HepG2 (cell line): ENCODE measurements around the gene CRKL. TPM values are rescaled to one million over a fixed set of nuclear protein-coding genes. Genes with fewer than 3 reads are reported as not detected.

Experiments
- CBX2 ChIP-seq, 2 experiments: fragments of 200-600 bp in 1 of 2; sonication (generic); formaldehyde crosslinking in 1 of 2; IDR thresholded peaks; 2 replicates each; pipeline versions ENCODE4 v1.7.0 to v1.8.1; 2018 to 2022; ENCODE audit warnings: low read depth in 2 of 2, low read length in 1 of 2, mild to moderate bottlenecking in 1 of 2, missing genetic modification reagents in 1 of 2
- FIP1L1 ChIP-seq: fragments of 200-400 bp; formaldehyde crosslinking; IDR thresholded peaks from 2 replicates; pipeline ENCODE4 v1.6.1; 2018; ENCODE audit warnings: low read depth, mild to moderate bottlenecking, low read length, moderate library complexity, borderline replicate concordance; ENCODE audit not compliant: insufficient read depth
- HNF4G ChIP-seq, 2 experiments: sonication (generic) in 1 of 2; formaldehyde crosslinking in 1 of 2; IDR thresholded peaks; 2 replicates each; pipeline versions ENCODE4 v1.4.0 to v1.6.1; 2011 to 2020; ENCODE audit warnings: borderline replicate concordance in 2 of 2, low read depth in 2 of 2, mild to moderate bottlenecking in 2 of 2, low read length in 1 of 2, missing genetic modification reagents in 1 of 2, moderate library complexity in 1 of 2
- PAF1 ChIP-seq: IDR thresholded peaks from 2 replicates; pipeline ENCODE4 v1.6.1; 2016; ENCODE audit warnings: missing genetic modification reagents, missing compliant biosample characterization
- PAX8 ChIP-seq: sonication (generic); formaldehyde crosslinking; IDR thresholded peaks from 2 replicates; pipeline ENCODE4 v1.8.0; 2022; ENCODE audit warnings: mild to moderate bottlenecking, missing genetic modification reagents, borderline replicate concordance
- RORA ChIP-seq: sonication (generic); formaldehyde crosslinking; IDR thresholded peaks from 2 replicates; pipeline ENCODE4 v1.5.0; 2020; ENCODE audit warnings: mild to moderate bottlenecking, missing genetic modification reagents, moderate library complexity
- SMAD3 ChIP-seq: sonication (generic); formaldehyde crosslinking; IDR thresholded peaks from 2 replicates; pipeline ENCODE4 v1.4.0; 2020; ENCODE audit warnings: missing genetic modification reagents
- SPEN ChIP-seq: sonication (generic); formaldehyde crosslinking; IDR thresholded peaks from 2 replicates; pipeline ENCODE4 v1.5.1; 2020; ENCODE audit warnings: low read depth, mild to moderate bottlenecking, missing genetic modification reagents
- ZNF17 ChIP-seq: sonication (generic); formaldehyde crosslinking; IDR thresholded peaks from 2 replicates; pipeline ENCODE4 v1.5.0; 2020; ENCODE audit warnings: mild to moderate bottlenecking, missing genetic modification reagents
- ZNF484 ChIP-seq: sonication (generic); formaldehyde crosslinking; IDR thresholded peaks from 2 replicates; pipeline ENCODE4 v1.5.1; 2020; ENCODE audit warnings: mild to moderate bottlenecking, low read depth, missing genetic modification reagents, borderline replicate concordance
- ZNF570 ChIP-seq: sonication (generic); formaldehyde crosslinking; IDR thresholded peaks from 2 replicates; pipeline ENCODE4 v1.4.0; 2020; ENCODE audit warnings: mild to moderate bottlenecking, missing genetic modification reagents, borderline replicate concordance
- ZNF839 ChIP-seq: sonication (generic); formaldehyde crosslinking; IDR thresholded peaks from 2 replicates; pipeline ENCODE4 v1.4.0; 2020; ENCODE audit warnings: missing genetic modification reagents, mild to moderate bottlenecking, borderline replicate concordance
- polyA plus RNA-seq, 8 experiments: library from polyadenylated mRNA; depleted of rRNA in 3 of 8; stranded (reverse) in 7 of 8; unstranded in 1 of 8; fragments of >200 nt; fragmentation: Illumina TruSeq in 4 of 8; extraction: Trizol in 4 of 8; gene quantifications; 2 replicates each; pipeline versions ENCODE4 v1.2.1 to v1.2.3, GENCODE V29; 2011 to 2016; ENCODE audit warnings: low read depth in 4 of 8, missing spikeins in 1 of 8, mixed read lengths in 1 of 8; ENCODE audit not compliant: insufficient read depth in 1 of 8
- total RNA-seq, 5 experiments: library from RNA; depleted of rRNA; stranded (reverse); fragments of >200 nt; fragmentation: Illumina TruSeq; extraction: Trizol; gene quantifications; 2 replicates each; pipeline ENCODE4 v1.2.3, GENCODE V29; 2016; ENCODE audit warnings: low read depth in 1 of 5
- TF ChIP-seq, protein P1 (sequence below): sonication (generic); formaldehyde crosslinking; IDR thresholded peaks from 2 replicates; pipeline ENCODE4 v1.4.0; 2020; ENCODE audit warnings: missing genetic modification reagents, mild to moderate bottlenecking, borderline replicate concordance
- TF ChIP-seq, protein P2 (sequence below): fragments of 450-650 bp; IDR thresholded peaks from 2 replicates; pipeline ENCODE4 v1.6.1; 2016
- TF ChIP-seq, protein P3 (sequence below): sonication (generic); formaldehyde crosslinking; conservative IDR thresholded peaks from 2 replicates; pipeline ENCODE4 v1.4.0; 2020; ENCODE audit warnings: missing genetic modification reagents
- TF ChIP-seq, protein P4 (sequence below): sonication (generic); formaldehyde crosslinking; IDR thresholded peaks from 2 replicates; pipeline ENCODE4 v1.5.0; 2020; ENCODE audit warnings: missing genetic modification reagents
- TF ChIP-seq, protein P5 (sequence below): IDR thresholded peaks from 2 replicates; pipeline ENCODE4 v1.6.1; 2012; ENCODE audit warnings: low read length, improper control_type of control experiment

Gene CRKL
- total and polyA plus RNA-seq, 2 of the 13 experiments (the other 11 are each of a cell fraction or from before 2014, with no cell fraction given), result 37.4 to 60.6 TPM

DNA sequence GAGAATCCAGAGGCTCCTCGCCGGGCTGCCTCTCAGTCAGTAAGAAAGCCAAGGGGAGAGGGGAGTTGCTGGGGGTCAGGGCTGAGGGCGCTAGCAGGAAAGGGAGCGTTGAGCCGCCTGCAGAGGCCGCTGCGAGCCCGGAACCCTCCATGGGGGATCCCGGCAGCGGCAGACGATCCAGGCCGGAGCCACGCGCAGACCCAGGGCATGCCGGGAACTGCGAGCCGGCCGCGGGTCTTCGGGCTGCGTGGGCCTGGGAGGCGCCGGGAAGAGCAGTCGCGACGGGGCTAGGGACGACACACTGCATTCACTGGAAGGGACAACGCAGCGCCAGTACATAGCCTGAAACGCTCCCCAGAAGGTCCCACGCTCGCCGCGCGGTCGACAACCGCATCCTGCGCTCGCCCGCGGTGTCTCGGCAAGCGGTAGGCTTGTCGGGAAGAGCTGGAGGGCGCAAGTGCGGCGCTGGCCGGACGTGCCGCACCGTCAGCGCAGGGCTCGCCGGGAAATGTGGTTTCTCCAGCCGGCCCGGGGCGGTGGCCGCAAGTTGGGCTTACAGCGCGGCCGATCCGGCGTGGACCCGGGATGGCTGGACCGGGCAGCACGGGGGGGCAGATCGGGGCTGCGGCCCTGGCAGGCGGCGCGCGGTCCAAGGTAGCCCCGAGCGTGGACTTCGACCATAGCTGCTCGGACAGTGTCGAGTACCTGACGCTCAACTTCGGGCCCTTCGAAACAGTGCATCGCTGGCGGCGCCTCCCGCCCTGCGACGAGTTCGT lies 64.8 kb downstream of the CRKL start, which contains the start of gene LZTR1 (continued):
- TF ChIP-seq SPEN (CRISPR knock-in tag) (peak; percentile 95), SMAD3 (CRISPR knock-in tag) (peak; percentile 84; the same call in 1 of the 2 replicates), ZNF17 (CRISPR knock-in tag) (no peak), ZNF484 (CRISPR knock-in tag) (0 out of 2 replicates have a peak, but pooled peaks have one; percentile 65), ZNF839 (peak; percentile 52; the same call in 1 of the 2 replicates), ZNF570 (CRISPR knock-in tag) (no peak; the same call in 1 of the 2 replicates), CBX2 (IDR thresholded peaks at IDR 0.05; ENCODE audit: low read depth, low read length) (no peak), CBX2 (CRISPR knock-in tag; IDR thresholded peaks at IDR 0.05; ENCODE audit: low read depth) (no peak), RORA (CRISPR knock-in tag) (no peak), HNF4G (IDR thresholded peaks at IDR 0.05; ENCODE audit: borderline replicate concordance, low read depth, low read length) (no peak), HNF4G (CRISPR knock-in tag; IDR thresholded peaks at IDR 0.05; ENCODE audit: borderline replicate concordance, low read depth) (peak; percentile 55; the same call in 1 of the 2 replicates), PAX8 (CRISPR knock-in tag) (no peak; the same call in 1 of the 2 replicates), PAF1 (no peak), FIP1L1 (no peak; the same call in 1 of the 2 replicates)
- TF ChIP-seq, protein P1, sequence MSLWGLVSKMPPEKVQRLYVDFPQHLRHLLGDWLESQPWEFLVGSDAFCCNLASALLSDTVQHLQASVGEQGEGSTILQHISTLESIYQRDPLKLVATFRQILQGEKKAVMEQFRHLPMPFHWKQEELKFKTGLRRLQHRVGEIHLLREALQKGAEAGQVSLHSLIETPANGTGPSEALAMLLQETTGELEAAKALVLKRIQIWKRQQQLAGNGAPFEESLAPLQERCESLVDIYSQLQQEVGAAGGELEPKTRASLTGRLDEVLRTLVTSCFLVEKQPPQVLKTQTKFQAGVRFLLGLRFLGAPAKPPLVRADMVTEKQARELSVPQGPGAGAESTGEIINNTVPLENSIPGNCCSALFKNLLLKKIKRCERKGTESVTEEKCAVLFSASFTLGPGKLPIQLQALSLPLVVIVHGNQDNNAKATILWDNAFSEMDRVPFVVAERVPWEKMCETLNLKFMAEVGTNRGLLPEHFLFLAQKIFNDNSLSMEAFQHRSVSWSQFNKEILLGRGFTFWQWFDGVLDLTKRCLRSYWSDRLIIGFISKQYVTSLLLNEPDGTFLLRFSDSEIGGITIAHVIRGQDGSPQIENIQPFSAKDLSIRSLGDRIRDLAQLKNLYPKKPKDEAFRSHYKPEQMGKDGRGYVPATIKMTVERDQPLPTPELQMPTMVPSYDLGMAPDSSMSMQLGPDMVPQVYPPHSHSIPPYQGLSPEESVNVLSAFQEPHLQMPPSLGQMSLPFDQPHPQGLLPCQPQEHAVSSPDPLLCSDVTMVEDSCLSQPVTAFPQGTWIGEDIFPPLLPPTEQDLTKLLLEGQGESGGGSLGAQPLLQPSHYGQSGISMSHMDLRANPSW (CRISPR knock-in tag), result peak; percentile 84; the same call in 1 of the 2 replicates
- TF ChIP-seq, protein P2, sequence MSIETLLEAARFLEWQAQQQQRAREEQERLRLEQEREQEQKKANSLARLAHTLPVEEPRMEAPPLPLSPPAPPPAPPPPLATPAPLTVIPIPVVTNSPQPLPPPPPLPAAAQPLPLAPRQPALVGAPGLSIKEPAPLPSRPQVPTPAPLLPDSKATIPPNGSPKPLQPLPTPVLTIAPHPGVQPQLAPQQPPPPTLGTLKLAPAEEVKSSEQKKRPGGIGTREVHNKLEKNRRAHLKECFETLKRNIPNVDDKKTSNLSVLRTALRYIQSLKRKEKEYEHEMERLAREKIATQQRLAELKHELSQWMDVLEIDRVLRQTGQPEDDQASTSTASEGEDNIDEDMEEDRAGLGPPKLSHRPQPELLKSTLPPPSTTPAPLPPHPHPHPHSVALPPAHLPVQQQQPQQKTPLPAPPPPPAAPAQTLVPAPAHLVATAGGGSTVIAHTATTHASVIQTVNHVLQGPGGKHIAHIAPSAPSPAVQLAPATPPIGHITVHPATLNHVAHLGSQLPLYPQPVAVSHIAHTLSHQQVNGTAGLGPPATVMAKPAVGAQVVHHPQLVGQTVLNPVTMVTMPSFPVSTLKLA, result no peak; the same call in 1 of the 2 replicates
- TF ChIP-seq, protein P3, sequence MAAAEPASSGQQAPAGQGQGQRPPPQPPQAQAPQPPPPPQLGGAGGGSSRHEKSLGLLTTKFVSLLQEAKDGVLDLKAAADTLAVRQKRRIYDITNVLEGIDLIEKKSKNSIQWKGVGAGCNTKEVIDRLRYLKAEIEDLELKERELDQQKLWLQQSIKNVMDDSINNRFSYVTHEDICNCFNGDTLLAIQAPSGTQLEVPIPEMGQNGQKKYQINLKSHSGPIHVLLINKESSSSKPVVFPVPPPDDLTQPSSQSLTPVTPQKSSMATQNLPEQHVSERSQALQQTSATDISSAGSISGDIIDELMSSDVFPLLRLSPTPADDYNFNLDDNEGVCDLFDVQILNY (CRISPR knock-in tag), result peak; percentile 60; the same call in 1 of the 2 replicates
- TF ChIP-seq, protein P4, sequence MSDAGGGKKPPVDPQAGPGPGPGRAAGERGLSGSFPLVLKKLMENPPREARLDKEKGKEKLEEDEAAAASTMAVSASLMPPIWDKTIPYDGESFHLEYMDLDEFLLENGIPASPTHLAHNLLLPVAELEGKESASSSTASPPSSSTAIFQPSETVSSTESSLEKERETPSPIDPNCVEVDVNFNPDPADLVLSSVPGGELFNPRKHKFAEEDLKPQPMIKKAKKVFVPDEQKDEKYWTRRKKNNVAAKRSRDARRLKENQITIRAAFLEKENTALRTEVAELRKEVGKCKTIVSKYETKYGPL (CRISPR knock-in tag), result peak; percentile 87
- TF ChIP-seq, protein P5, sequence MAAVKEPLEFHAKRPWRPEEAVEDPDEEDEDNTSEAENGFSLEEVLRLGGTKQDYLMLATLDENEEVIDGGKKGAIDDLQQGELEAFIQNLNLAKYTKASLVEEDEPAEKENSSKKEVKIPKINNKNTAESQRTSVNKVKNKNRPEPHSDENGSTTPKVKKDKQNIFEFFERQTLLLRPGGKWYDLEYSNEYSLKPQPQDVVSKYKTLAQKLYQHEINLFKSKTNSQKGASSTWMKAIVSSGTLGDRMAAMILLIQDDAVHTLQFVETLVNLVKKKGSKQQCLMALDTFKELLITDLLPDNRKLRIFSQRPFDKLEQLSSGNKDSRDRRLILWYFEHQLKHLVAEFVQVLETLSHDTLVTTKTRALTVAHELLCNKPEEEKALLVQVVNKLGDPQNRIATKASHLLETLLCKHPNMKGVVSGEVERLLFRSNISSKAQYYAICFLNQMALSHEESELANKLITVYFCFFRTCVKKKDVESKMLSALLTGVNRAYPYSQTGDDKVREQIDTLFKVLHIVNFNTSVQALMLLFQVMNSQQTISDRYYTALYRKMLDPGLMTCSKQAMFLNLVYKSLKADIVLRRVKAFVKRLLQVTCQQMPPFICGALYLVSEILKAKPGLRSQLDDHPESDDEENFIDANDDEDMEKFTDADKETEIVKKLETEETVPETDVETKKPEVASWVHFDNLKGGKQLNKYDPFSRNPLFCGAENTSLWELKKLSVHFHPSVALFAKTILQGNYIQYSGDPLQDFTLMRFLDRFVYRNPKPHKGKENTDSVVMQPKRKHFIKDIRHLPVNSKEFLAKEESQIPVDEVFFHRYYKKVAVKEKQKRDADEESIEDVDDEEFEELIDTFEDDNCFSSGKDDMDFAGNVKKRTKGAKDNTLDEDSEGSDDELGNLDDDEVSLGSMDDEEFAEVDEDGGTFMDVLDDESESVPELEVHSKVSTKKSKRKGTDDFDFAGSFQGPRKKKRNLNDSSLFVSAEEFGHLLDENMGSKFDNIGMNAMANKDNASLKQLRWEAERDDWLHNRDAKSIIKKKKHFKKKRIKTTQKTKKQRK, result no peak
